NB4 (cell line): ENCODE results near the gene MDH1.
"Not testable (repeated sequence)": the region's sequence is repeated elsewhere in the genome, so short reads cannot be mapped to it uniquely, and the experiment has no call there.

Experiments used
- MYC ChIP-seq: IDR thresholded peaks from 2 replicates; pipeline ENCODE4 v1.6.1; 2011; ENCODE audit warnings: low read depth, low read length
- POLR2A ChIP-seq: IDR thresholded peaks from 2 replicates; pipeline ENCODE4 v1.6.1; 2011; ENCODE audit warnings: mild to moderate bottlenecking; ENCODE audit not compliant: insufficient read length; ENCODE audit errors: extremely low read depth
- TF ChIP-seq, protein P1 (sequence below): IDR thresholded peaks from one replicate; pipeline ENCODE4 v1.5.1; 2012; ENCODE audit warnings: low read depth, low read length

DNA sequence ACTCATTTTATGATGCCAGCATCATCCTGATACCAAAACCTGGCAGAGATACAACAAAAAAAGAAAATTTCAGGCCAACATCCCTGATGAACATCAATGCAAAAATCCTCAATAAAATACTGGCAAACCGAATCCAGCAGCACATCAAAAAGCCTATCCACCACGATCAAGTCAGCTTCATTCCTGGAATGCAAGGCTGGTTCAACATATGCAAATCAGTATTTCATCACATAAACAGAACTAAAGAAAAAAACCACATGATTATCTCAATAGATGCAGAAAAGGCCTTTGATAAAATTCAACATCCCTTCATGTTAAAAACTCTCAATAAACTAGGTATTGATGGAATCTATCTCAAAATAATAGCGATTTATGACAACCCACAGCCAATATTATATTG, 29.8 kb upstream of the MDH1 start:
- TF ChIP-seq POLR2A, MYC: not testable (repeated sequence)
- TF ChIP-seq, protein P1, sequence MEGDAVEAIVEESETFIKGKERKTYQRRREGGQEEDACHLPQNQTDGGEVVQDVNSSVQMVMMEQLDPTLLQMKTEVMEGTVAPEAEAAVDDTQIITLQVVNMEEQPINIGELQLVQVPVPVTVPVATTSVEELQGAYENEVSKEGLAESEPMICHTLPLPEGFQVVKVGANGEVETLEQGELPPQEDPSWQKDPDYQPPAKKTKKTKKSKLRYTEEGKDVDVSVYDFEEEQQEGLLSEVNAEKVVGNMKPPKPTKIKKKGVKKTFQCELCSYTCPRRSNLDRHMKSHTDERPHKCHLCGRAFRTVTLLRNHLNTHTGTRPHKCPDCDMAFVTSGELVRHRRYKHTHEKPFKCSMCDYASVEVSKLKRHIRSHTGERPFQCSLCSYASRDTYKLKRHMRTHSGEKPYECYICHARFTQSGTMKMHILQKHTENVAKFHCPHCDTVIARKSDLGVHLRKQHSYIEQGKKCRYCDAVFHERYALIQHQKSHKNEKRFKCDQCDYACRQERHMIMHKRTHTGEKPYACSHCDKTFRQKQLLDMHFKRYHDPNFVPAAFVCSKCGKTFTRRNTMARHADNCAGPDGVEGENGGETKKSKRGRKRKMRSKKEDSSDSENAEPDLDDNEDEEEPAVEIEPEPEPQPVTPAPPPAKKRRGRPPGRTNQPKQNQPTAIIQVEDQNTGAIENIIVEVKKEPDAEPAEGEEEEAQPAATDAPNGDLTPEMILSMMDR, result not testable (repeated sequence)
